ENCODE measurements around the gene SLC6A9. TPM values are rescaled to one million over a fixed set of nuclear protein-coding genes. Genes with fewer than 3 reads are reported as not detected.

Gene SLC6A9
- total and polyA plus RNA-seq, 2 experiments from 2014 or later = 14.4 to 20.0 TPM

DNA sequence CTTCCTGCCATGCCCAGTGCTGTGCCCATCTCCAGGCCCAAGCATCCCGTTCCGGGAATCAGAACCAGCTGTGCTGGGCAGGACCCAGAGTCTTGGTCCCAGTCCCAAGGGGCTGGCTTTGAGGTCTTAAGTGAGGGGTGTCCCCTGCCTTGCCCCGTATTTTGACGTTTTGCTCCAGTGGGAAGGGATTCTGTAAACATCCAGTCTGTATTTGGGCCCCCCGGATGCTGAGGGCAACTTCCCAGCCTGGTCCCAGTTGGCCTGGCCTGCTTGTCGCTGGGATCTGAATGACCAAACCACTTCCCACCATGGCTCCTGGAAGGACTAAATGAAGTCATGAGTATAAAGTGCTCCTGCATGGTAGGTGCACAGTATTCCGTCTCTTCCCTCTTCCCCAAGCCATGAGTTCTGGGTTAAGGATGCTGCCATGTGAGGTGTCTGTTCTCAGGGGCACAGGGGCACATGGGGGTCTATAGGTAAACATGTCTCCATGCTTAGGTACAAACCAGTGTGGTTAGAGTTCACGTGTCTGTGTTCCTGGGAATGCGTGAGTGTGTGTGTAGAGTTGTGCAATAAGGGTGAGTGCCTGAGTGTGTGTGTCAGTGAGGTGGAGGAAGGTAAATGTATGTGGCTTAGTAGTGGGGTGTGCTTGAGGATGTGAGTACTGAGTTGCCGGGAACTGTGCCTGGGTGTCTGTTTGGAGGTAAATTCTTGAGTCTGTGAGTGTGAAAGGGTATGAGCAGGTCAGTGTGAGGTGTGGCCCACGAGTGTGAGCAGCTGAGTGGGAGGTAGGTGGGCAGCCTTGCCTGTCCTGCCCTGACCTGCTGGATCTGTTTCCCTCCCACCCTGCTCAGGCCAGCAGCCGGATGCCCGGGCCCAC is 50.8 kb downstream of the SLC6A9 start:
- Histone ChIP-seq H3K9me2 (ENCODE audit: insufficient read depth) (no peaks in the 10 kb centered on the region), H3K79me2 (replicated peaks; ENCODE audit: insufficient read depth) (peaks cover 13% of the 10 kb centered on the region), H3K27me3 (ENCODE audit: insufficient read depth) (no peaks in the 10 kb centered on the region), H2AFZ (peak overlapping the region; percentile 59; the same call in 1 of the 2 replicates), H3F3A (replicated peaks; ENCODE audit: low read depth) (peaks cover 26% of the 10 kb centered on the region; the same call in 1 of the 2 replicates), H4K20me1 (replicated peaks; ENCODE audit: insufficient read depth) (peaks cover 17% of the 10 kb centered on the region), H3K36me3 (ENCODE audit: insufficient read depth) (0 out of 2 replicates have a peak, but pooled peaks cover 7% of the 10 kb centered on the region), H3K27ac (ENCODE audit: low read depth) (no peak overlapping the region), H3K4me1 (ENCODE audit: insufficient read depth) (peaks cover 17% of the 10 kb centered on the region), H3K4me2 (peak overlapping the region; percentile 84), H3K4me3 (peak overlapping the region; percentile 69)
- H3K4me3 Mint-ChIP-seq = peak overlapping the region; percentile 90
- H3K27ac Mint-ChIP-seq = no peak overlapping the region
- no peak for DNase-seq (ENCODE audit: low spot score)
- peaks cover 34% of the 10 kb centered on the region for H3K27me3 Mint-ChIP-seq (ENCODE audit: insufficient read depth, low read depth, poor library complexity)
- no peaks in the 10 kb centered on the region for H3K9me3 Mint-ChIP-seq
- TF ChIP-seq EZH2phosphoT487 (IDR thresholded peaks at IDR 0.05; ENCODE audit: unreplicated experiment) (no peak), NANOG (IDR thresholded peaks at IDR 0.05; ENCODE audit: borderline replicate concordance) (no peak), JUNB (IDR thresholded peaks at IDR 0.05; ENCODE audit: unreplicated experiment) (no peak), EZH2 (IDR thresholded peaks at IDR 0.05; ENCODE audit: low read depth, unreplicated experiment) (no peak), ZNF114 (CRISPR knock-in tag; IDR thresholded peaks at IDR 0.05) (no peak), CTCF (conservative IDR thresholded peaks at IDR 0.05; ENCODE audit: low read depth in 2 of 2) (no peak), REST (IDR thresholded peaks at IDR 0.05; ENCODE audit: unreplicated experiment) (no peak), POLR2AphosphoS5 (IDR thresholded peaks at IDR 0.05; ENCODE audit: low read depth) (no peak), CREB1 (CRISPR knock-in tag; IDR thresholded peaks at IDR 0.05; ENCODE audit: low read depth) (no peak), ZNF331 (CRISPR knock-in tag; IDR thresholded peaks at IDR 0.05; ENCODE audit: low read depth) (no peak), STAT1 (IDR thresholded peaks at IDR 0.05; ENCODE audit: unreplicated experiment) (no peak)
- TF ChIP-seq, protein P1, sequence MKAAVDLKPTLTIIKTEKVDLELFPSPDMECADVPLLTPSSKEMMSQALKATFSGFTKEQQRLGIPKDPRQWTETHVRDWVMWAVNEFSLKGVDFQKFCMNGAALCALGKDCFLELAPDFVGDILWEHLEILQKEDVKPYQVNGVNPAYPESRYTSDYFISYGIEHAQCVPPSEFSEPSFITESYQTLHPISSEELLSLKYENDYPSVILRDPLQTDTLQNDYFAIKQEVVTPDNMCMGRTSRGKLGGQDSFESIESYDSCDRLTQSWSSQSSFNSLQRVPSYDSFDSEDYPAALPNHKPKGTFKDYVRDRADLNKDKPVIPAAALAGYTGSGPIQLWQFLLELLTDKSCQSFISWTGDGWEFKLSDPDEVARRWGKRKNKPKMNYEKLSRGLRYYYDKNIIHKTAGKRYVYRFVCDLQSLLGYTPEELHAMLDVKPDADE (IDR thresholded peaks at IDR 0.05) = no peak
- TF ChIP-seq, protein P2, sequence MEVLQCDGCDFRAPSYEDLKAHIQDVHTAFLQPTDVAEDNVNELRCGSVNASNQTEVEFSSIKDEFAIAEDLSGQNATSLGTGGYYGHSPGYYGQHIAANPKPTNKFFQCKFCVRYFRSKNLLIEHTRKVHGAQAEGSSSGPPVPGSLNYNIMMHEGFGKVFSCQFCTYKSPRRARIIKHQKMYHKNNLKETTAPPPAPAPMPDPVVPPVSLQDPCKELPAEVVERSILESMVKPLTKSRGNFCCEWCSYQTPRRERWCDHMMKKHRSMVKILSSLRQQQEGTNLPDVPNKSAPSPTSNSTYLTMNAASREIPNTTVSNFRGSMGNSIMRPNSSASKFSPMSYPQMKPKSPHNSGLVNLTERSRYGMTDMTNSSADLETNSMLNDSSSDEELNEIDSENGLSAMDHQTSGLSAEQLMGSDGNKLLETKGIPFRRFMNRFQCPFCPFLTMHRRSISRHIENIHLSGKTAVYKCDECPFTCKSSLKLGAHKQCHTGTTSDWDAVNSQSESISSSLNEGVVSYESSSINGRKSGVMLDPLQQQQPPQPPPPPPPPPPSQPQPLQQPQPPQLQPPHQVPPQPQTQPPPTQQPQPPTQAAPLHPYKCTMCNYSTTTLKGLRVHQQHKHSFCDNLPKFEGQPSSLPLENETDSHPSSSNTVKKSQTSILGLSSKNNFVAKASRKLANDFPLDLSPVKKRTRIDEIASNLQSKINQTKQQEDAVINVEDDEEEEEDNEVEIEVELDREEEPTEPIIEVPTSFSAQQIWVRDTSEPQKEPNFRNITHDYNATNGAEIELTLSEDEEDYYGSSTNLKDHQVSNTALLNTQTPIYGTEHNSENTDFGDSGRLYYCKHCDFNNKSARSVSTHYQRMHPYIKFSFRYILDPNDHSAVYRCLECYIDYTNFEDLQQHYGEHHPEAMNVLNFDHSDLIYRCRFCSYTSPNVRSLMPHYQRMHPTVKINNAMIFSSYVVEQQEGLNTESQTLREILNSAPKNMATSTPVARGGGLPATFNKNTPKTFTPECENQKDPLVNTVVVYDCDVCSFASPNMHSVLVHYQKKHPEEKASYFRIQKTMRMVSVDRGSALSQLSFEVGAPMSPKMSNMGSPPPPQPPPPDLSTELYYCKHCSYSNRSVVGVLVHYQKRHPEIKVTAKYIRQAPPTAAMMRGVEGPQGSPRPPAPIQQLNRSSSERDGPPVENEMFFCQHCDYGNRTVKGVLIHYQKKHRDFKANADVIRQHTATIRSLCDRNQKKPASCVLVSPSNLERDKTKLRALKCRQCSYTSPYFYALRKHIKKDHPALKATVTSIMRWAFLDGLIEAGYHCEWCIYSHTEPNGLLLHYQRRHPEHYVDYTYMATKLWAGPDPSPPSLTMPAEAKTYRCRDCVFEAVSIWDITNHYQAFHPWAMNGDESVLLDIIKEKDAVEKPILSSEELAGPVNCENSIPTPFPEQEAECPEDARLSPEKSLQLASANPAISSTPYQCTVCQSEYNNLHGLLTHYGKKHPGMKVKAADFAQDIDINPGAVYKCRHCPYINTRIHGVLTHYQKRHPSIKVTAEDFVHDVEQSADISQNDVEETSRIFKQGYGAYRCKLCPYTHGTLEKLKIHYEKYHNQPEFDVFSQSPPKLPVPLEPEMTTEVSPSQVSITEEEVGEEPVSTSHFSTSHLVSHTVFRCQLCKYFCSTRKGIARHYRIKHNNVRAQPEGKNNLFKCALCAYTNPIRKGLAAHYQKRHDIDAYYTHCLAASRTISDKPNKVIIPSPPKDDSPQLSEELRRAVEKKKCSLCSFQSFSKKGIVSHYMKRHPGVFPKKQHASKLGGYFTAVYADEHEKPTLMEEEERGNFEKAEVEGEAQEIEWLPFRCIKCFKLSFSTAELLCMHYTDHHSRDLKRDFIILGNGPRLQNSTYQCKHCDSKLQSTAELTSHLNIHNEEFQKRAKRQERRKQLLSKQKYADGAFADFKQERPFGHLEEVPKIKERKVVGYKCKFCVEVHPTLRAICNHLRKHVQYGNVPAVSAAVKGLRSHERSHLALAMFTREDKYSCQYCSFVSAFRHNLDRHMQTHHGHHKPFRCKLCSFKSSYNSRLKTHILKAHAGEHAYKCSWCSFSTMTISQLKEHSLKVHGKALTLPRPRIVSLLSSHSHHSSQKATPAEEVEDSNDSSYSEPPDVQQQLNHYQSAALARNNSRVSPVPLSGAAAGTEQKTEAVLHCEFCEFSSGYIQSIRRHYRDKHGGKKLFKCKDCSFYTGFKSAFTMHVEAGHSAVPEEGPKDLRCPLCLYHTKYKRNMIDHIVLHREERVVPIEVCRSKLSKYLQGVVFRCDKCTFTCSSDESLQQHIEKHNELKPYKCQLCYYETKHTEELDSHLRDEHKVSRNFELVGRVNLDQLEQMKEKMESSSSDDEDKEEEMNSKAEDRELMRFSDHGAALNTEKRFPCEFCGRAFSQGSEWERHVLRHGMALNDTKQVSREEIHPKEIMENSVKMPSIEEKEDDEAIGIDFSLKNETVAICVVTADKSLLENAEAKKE (CRISPR knock-in tag; IDR thresholded peaks at IDR 0.05) = no peak
- H3K4me1 Mint-ChIP-seq = peaks cover 39% of the 10 kb centered on the region
- ATAC-seq = no peak
- H3K36me3 Mint-ChIP-seq (ENCODE audit: low read depth) = peaks cover 53% of the 10 kb centered on the region

Measured in GM23338 (cell line).